GM19395 (cell line): ENCODE measurements around the gene TALDO1.
A peak's percentile ranks its signal among the peaks of the same experiment; 100 is the strongest.

Source experiments
- ATAC-seq: cut with Tn5 transposase; IDR thresholded peaks from one replicate; pipeline ENCODE4 v1.9.1; 2021; ENCODE audit warnings: mild to moderate bottlenecking, moderate library complexity; ENCODE audit not compliant: unreplicated experiment

TALDO1 gene

GRCh38 chr11:798093-798713 lies 50.9 kb downstream of the TALDO1 start, which contains the start of gene SLC25A22:
Gene SLC25A22, minus strand, starts transcription at chr11:798281. Its CDS starts 3,275 bp downstream, at chr11:795006.
- peak; percentile 56 for ATAC-seq

GRCh38 chr11:799641-800316 lies 52.5 kb downstream of the TALDO1 start:
- ATAC-seq = no peak

DNA sequence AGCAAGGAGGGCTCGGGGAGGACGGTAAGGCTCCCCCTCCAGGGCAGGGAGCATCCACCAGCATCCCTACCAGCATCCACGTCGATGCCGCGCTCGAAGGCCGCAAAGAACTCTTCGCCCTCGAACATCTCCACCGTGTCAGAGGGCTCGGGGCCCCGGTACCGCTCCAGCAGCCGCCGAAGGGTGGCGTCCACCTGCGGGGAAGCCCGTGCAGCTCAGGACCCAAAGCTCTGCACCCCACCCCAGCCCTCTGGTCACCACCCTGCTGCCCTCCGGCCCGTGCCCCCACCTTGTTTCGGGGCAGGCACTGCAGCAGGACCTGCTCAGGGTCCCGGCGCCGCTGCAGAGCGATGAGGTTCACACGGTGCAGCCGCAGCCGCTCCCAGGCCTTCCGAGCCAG lies 53.2 kb downstream of the TALDO1 start:
- no peak for ATAC-seq

GRCh38 chr11:801097-801780 lies 54.0 kb downstream of the TALDO1 start:
- no peak for ATAC-seq

- ATAC-seq = no peak
Observed at GRCh38 chr11:802018-802617, 54.9 kb downstream of the TALDO1 start.

DNA sequence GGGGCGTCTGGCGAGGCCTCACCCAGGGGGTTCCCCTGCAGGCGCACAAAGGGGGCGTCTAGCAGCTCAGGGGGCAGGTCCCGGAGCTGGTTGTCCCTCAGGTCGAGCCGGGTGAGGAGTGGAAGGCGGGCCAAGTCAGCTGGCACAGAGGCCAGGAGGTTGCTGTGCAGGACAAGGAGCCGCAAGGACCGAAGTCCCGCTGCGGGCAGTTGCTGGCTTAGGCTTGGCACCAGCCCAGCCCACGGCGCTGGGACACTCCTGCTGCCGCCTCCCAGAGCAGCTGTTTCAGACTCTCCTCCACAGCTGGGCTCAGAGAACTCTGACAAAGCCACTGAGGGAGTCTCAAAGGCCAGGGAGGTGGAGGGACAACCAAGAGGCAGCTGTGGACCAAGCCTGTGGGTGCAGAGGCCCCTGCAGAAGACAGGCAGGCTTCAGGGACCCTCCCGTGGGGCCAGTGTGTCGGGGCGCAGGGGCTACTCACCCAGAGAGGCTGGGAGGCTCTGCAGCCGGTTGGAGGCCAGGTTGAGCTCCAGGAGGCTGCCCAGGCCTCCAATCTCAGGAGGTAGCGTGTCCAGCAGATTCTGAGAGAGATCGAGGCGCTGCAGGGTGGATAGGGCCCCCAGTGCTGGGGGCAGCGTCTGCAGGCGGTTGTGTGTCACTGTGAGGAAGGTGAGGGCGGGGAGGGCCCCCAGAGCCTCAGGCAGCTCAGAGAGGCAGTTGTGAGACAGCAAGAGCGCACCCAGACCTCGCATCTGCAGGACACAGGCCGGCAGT lies 55.6 kb downstream of the TALDO1 start:
- no peak for ATAC-seq

GRCh38 chr11:803467-803742 lies 56.1 kb downstream of the TALDO1 start:
- ATAC-seq = no peak

GRCh38 chr11:803770-804598 lies 56.7 kb downstream of the TALDO1 start:
- ATAC-seq = no peak

DNA sequence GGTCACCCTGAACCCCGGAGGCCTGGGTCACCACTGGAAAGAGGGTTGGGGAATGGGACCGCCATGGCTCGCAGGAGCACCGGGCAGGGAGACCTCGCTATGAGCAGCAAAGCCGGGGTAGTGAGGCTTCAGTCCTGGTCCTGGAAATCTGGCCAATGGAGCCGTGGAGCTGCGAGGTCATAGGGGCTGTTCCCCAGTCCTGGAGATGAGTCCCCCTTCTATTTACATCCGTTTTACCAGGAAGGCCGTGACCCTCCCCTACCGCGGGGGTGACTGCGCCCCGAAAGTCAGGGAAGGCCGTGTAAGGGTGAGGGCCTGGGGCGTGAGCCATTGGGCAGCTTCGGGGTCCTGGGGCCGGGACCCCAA lies 57.3 kb downstream of the TALDO1 start:
- ATAC-seq = no peak

DNA sequence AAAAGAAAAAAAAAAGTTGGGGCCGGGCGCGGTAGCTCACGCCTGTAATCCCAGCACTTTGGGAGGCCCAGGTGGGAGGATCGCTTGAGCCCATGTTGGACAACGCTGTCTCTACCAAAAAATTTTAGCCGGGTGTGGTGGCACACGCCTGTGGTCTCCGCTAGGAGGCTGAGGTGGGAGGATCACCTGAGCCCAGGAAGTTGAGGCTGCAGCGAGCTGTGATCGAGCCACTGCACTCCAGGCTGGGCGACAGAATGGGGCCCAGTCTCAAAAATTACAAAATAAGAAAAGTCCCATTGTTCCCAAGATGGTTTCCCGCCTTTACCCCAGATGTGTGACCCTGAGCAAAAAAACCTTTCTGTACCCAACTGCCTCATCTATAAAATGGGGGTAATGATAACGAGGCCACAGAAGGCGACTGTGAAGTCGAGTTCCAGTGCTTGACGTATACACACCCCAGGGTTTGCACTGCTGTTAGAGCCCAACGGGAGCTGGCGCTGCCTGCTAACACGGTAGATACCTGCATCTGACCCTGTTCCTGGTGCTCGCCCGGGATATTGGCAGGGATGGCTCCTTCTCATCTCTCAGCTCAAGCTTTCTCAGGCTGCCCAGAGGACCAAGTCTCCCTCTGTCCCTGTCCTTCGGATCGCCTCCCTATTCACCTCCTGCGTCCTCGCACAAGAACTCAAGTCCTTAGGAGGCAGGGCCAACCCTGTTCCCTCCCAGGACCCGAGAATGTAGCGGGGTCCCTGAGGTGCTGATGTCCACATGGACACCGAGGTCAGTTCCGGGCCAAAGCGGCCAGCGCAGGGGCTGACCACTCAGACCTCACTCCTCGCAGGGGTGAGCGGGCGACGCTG lies 61.4 kb downstream of the TALDO1 start:
- no peak for ATAC-seq

DNA sequence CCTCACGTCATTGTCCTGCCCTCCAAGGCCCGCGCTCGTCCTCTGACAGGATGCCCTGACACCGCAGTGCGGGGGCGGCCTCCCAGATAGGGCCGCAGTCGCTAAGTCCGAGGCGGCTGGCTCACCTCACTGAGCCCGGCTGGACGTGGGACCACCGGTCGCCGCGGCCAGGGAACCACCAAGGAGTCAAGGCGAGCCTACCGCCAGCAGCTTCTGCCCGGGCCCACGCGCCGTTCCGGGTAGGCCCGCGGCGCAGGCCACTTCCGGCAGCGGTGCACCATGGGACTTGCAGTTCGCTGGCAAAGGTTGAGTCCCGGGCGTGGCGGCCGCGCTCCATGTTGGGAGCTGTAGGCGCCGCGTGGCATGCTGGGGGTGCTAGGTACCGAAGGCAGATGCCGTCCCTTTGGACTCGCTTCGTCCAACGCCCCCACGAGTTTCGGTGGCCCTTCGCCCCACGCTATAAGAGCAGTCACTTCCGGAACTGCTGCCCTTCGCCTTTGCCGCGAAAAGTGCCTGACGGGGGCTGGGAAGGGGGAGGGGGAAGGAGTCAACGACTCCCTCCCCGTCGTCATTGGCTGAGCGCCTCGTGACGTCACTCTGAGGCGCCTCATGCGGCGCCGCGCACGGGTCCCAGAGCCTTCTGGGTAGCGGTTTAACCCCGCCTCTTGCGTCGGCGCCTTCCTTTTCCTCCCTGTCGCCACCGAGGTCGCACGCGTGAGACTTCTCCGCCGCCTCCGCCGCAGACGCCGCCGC lies 62.2 kb downstream of the TALDO1 start, which contains the start of gene RPLP2:
Gene RPLP2, plus strand, starts transcription at position 681 of the 753 bp plus-strand sequence. CDS start 268 bp downstream, outside the sequence.
- peak; percentile 68 for ATAC-seq

GRCh38 chr11:810040-810567 lies 62.8 kb downstream of the TALDO1 start:
- ATAC-seq = peak; percentile 4

- ATAC-seq = no peak
Observed at GRCh38 chr11:811446-812245, 64.4 kb downstream of the TALDO1 start.

- no peak for ATAC-seq
Observed at GRCh38 chr11:812390-812789, 65.1 kb downstream of the TALDO1 start.

DNA sequence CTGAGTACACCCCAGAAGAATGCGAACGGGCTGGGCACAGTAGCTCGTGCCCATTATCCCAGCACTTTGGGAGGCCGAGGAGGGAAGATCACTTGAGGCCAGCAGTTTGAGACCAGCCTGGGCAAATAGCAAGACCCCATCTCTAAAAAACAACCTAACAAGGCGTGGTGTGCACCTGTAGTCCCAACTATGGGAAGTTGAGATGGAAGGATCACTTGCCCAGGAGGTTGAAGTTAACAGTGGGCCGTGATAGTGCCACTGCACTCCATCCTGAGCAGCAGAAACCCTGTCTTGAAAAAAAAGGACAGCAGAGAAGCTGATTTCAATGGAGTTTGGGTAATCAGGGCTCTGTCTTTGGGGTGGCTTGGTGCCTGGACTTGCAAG lies 65.8 kb downstream of the TALDO1 start:
- no peak for ATAC-seq

- no peak for ATAC-seq
Observed at GRCh38 chr11:813456-814096, 66.3 kb downstream of the TALDO1 start.
